Measurements from ENCODE around the gene DST. TPM values are rescaled to one million over a fixed set of nuclear protein-coding genes. Genes with fewer than 3 reads are reported as not detected.

The DST gene
- total and polyA plus RNA-seq, 2 of the 8 experiments (the other 6 are each of a cell fraction or from before 2014, with no cell fraction given), result 49.4 to 116 TPM

GRCh38 chr6:56555438-56555872 lies 87.2 kb downstream of the DST start:
- CTCF ChIA-PET (ENCODE audit: partially characterized antibody), result interaction anchor here (1.3 to 5.8 kb wide), 2 partner anchors 15 to 39 kb away, joined by 3 to 20 read pairs; no protein-coding TSS in a partner anchor

More at GRCh38 chr6:56555438-56555872, 87.2 kb downstream of the DST start:
- Histone ChIP-seq H3K4me2 (ENCODE audit: insufficient read depth in 1 of 2, low read depth in 2 of 2, low read length in 2 of 2) (no peak overlapping the region), H3K23ac (ENCODE audit: insufficient read length) (no peak overlapping the region), H3K79me1 (ENCODE audit: low read depth, low read length) (no peaks in the 10 kb centered on the region), H3K27me3 (replicated peaks in 1 of 4; ENCODE audit: control insufficient read depth in 3 of 4, extremely low read depth in 1 of 4, insufficient read depth in 3 of 4, low read length in 3 of 4) (no peaks in the 10 kb centered on the region), H2BK20ac (ENCODE audit: low read length) (no peak overlapping the region), H3K4ac (replicated peaks; ENCODE audit: insufficient read length, low read depth, low read length) (no peak overlapping the region), H2BK15ac (ENCODE audit: low read length) (no peak overlapping the region), H3K18ac (ENCODE audit: extremely low read depth, low read length) (no peak overlapping the region), H2BK120ac (replicated peaks; ENCODE audit: low read depth, low read length) (no peak overlapping the region), H2AK5ac (ENCODE audit: low read depth, low read length) (no peak overlapping the region), H2AFZ (ENCODE audit: low read length) (no peak overlapping the region), H4K8ac (ENCODE audit: extremely low read depth, insufficient read depth, low read length) (no peak overlapping the region), H4K5ac (ENCODE audit: insufficient read length, low read depth, low read length) (no peak overlapping the region), H4K91ac (replicated peaks; ENCODE audit: insufficient read length, low read length) (no peak overlapping the region), H3K79me2 (ENCODE audit: control insufficient read depth in 1 of 2, insufficient read depth in 2 of 2, low read length in 2 of 2) (no peaks in the 10 kb centered on the region), H3K36me3 (ENCODE audit: control insufficient read depth in 2 of 4, insufficient read depth in 4 of 4, low read length in 3 of 4) (peaks cover 9 to 58% (median 21%) of the 10 kb centered on the region in 4 experiments), H2BK5ac (ENCODE audit: low read depth, low read length) (no peak overlapping the region), H3K9me3 (ENCODE audit: insufficient read depth in 2 of 2, low read depth in 1 of 2, low read length in 1 of 2) (no peaks in the 10 kb centered on the region), H3K14ac (ENCODE audit: insufficient read length) (no peak overlapping the region), H3K23me2 (ENCODE audit: low read depth, low read length) (no peaks in the 10 kb centered on the region), H3K4me1 (replicated peaks in 1 of 4; ENCODE audit: control insufficient read depth in 3 of 4, insufficient read depth in 4 of 4, low read length in 3 of 4) (no peaks in the 10 kb centered on the region), H4K20me1 (replicated peaks in 1 of 2; ENCODE audit: control insufficient read depth in 1 of 2, insufficient read depth in 2 of 2, low read length in 2 of 2) (no peaks in the 10 kb centered on the region), H2BK12ac (ENCODE audit: low read depth, low read length) (no peak overlapping the region), H3K56ac (replicated peaks; ENCODE audit: insufficient read length, low read depth, low read length) (no peak overlapping the region), H3K4me3 (ENCODE audit: extremely low read depth in 1 of 4, insufficient read depth in 2 of 4, low read depth in 3 of 4, low read length in 4 of 4) (no peak overlapping the region), H3K27ac (ENCODE audit: low read depth, low read length) (no peak overlapping the region), H3K9ac (replicated peaks in 1 of 4; ENCODE audit: extremely low read depth in 1 of 4, low read depth in 3 of 4, low read length in 3 of 4) (no peak overlapping the region)
- WGBS, 2 experiments (ENCODE audit: extremely low coverage in 1 of 2, insufficient coverage in 1 of 2, insufficient read length in 1 of 2, insufficient replicate concordance in 2 of 2, low coverage in 1 of 2, low lambda C conversion rate in 2 of 2, missing lambda C conversion rate in 1 of 2), result 94% methylated on average over 5 of the region's 5 CpGs; no CpG with 5 or more reads in 1 of the 2 experiments
- POLR2A ChIA-PET (ENCODE audit: partially characterized antibody), result no interaction called here
- DNase-seq (ENCODE audit: low read depth in 1 of 2, low spot score in 2 of 2) (no peak), FAIRE-seq (no peak)
- TF ChIP-seq RBBP5 (IDR thresholded peaks at IDR 0.05; ENCODE audit: borderline replicate concordance, low read depth, low read length), result no peak
- no peak for TF ChIP-seq POLR2AphosphoS5 (IDR thresholded peaks at IDR 0.05; ENCODE audit: low read depth, low read length)
- TF ChIP-seq MAFK (IDR thresholded peaks at IDR 0.05; ENCODE audit: low read depth, low read length), result no peak
- TF ChIP-seq USF2 (IDR thresholded peaks at IDR 0.05; ENCODE audit: low read length), result no peak
- TF ChIP-seq RNF2 (IDR thresholded peaks at IDR 0.05; ENCODE audit: borderline replicate concordance, low read depth, low read length, missing control alignments, poor library complexity, severe bottlenecking), result no peak
